Progenitor cell of endocrine pancreas (in vitro differentiated cells): ENCODE results near the gene RUNX1. TPM values are rescaled to one million over a fixed set of nuclear protein-coding genes. Genes with fewer than 3 reads are reported as not detected.

Experiments used
- DNase-seq: peaks from one replicate; pipeline ENCODE4 v3.0.0; 2021; ENCODE audit warnings: low spot score; ENCODE audit not compliant: unreplicated experiment
- H3K27ac Mint-ChIP-seq: 2 replicates; pipeline ENCODE4 v1.8.0; 2021; ENCODE audit warnings: mild to moderate bottlenecking, moderate library complexity, mixed read lengths
- H3K27me3 Mint-ChIP-seq: 2 replicates; pipeline ENCODE4 v1.8.0; 2021; ENCODE audit warnings: mixed read lengths
- H3K36me3 Mint-ChIP-seq: 2 replicates; pipeline ENCODE4 v1.8.0; 2022; ENCODE audit warnings: mixed read lengths; ENCODE audit not compliant: insufficient read depth
- H3K4me1 Mint-ChIP-seq: 2 replicates; pipeline ENCODE4 v1.8.0; 2021; ENCODE audit warnings: low read depth, mixed read lengths
- H3K4me3 Mint-ChIP-seq: 2 replicates; pipeline ENCODE4 v1.8.0; 2021; ENCODE audit warnings: low read depth, mild to moderate bottlenecking, moderate library complexity, mixed read lengths
- H3K9me3 Mint-ChIP-seq: 2 replicates; pipeline ENCODE4 v1.8.0; 2021; ENCODE audit warnings: low read depth, mixed read lengths
- total RNA-seq: library from RNA; stranded (reverse); gene quantifications from 2 replicates; pipeline ENCODE4 v1.2.1, GENCODE V29; 2021
- TF ChIP-seq, protein P1 (sequence below): fragments of 200-600 bp; sonication (generic); IDR thresholded peaks from one replicate; pipeline ENCODE4 v1.5.0; 2021; ENCODE audit warnings: antibody characterized with exemption, mild to moderate bottlenecking; ENCODE audit not compliant: unreplicated experiment

RUNX1 gene
- total RNA-seq, 1 donor from 2014 or later: 7.1 TPM

DNA sequence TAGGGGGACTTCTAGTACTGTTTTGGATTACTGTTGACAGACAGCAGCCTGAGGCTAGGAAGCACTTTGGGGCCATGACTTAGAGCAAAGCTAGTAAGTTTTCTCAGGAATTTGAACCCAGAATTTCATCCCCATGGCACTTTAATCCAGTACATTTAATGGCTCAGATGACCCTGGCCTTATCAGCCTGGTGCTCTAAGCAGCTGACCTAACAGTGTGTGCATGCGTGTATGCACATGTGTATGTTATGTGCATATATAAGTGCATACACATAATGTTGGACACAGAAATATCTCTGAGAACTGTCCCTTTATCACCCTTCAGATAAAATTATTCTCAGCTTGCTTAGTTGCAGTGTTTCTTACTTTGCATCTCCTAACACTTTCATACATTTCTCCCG is 265.3 kb downstream of the RUNX1 start:
- TF ChIP-seq, protein P1, sequence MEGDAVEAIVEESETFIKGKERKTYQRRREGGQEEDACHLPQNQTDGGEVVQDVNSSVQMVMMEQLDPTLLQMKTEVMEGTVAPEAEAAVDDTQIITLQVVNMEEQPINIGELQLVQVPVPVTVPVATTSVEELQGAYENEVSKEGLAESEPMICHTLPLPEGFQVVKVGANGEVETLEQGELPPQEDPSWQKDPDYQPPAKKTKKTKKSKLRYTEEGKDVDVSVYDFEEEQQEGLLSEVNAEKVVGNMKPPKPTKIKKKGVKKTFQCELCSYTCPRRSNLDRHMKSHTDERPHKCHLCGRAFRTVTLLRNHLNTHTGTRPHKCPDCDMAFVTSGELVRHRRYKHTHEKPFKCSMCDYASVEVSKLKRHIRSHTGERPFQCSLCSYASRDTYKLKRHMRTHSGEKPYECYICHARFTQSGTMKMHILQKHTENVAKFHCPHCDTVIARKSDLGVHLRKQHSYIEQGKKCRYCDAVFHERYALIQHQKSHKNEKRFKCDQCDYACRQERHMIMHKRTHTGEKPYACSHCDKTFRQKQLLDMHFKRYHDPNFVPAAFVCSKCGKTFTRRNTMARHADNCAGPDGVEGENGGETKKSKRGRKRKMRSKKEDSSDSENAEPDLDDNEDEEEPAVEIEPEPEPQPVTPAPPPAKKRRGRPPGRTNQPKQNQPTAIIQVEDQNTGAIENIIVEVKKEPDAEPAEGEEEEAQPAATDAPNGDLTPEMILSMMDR: no peak
- peaks cover 4% of the 10 kb centered on the region for H3K27me3 Mint-ChIP-seq
- no peak overlapping the region for H3K27ac Mint-ChIP-seq
- H3K36me3 Mint-ChIP-seq: no peaks in the 10 kb centered on the region
- peaks cover 13% of the 10 kb centered on the region for H3K4me1 Mint-ChIP-seq
- no peak overlapping the region for H3K4me3 Mint-ChIP-seq
- DNase-seq: no peak
- no peaks in the 10 kb centered on the region for H3K9me3 Mint-ChIP-seq

DNA sequence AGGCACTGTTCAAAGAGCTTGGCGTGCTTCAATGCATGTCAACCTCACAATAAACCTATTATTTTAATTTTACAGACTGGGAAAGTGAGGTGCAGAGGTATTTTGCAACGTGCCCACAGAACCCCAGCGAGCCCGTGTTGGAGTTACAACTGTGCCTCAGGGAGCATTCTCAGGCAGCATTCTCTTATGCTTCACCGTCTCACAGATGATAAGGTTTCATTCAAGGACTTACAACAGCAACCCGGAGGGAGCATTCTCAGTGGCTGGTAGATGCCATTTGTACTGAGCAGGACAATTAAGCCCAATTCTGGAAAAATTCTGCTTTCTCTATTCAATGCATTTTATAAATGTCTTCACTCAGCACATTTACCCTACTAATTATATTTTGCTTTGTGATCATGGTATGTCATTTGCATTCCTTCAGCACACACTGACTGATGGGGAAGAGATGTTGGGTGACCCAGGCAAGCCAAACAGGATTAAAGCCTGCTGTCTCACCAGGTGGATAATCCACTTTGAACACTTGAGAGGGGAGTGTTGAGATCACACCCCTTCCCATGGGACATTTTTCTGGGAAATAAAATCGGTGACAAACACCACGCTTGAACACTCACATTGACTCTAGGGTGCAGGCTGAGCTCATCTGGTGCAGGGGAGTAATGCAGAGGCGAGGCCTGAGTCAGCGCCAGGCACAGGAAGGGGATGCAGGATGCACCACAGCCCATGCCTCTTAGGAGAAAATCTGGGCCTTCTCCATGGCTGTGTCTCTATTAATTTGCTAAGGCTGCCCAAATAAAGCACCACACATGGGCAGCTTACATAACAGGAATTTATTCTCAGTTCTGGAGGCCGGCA is 266.4 kb downstream of the RUNX1 start:
- TF ChIP-seq, protein P1: no peak
- no peaks in the 10 kb centered on the region for H3K36me3 Mint-ChIP-seq
- peaks cover 4% of the 10 kb centered on the region for H3K27me3 Mint-ChIP-seq
- H3K4me3 Mint-ChIP-seq: no peak overlapping the region
- H3K4me1 Mint-ChIP-seq: peaks cover 10% of the 10 kb centered on the region
- DNase-seq: no peak
- H3K27ac Mint-ChIP-seq: no peak overlapping the region
- H3K9me3 Mint-ChIP-seq: no peaks in the 10 kb centered on the region

DNA sequence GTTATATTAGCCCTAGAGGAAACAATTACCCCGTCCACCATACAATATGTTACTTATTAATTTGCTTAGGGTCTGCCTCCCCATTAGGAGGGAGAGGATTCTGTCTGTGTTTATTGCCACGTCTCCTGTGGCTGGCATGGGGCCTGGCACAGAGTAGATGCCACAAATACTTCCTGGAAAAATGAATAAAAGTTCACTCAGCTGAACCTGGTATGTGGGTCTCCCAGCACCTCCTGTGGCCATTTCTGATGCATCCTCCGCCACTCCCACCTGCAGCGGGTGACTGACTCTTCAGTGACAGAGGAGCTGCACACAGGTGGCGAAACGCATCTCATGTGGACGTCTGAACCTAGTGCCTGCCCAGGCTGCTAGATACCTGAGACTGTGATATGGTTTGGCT is 267.6 kb downstream of the RUNX1 start:
- H3K27ac Mint-ChIP-seq: no peak overlapping the region
- no peak for DNase-seq
- peaks cover 4% of the 10 kb centered on the region for H3K27me3 Mint-ChIP-seq
- H3K4me3 Mint-ChIP-seq: no peak overlapping the region
- no peaks in the 10 kb centered on the region for H3K9me3 Mint-ChIP-seq
- H3K36me3 Mint-ChIP-seq: no peaks in the 10 kb centered on the region
- TF ChIP-seq, protein P1: no peak
- peaks cover 10% of the 10 kb centered on the region for H3K4me1 Mint-ChIP-seq

DNA sequence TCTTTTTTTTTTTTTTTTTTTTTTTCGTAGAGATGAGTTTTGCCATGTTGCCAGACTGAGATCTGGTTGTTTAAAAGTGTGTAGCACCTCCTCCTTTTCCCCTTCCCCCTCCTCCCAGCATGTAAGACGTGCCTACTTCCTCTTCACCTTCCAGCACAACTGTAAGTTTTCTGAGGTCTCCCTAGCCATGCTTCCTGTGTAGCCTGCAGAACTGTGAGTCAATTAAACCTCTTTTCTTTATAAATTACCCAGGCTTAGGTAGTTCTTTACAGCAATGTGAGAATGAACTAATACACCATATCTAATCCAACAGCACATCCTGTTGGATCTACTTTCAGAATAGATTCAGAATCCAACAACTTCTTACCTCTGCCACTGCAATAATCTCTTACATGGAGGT is 269.2 kb downstream of the RUNX1 start:
- no peak overlapping the region for H3K27ac Mint-ChIP-seq
- TF ChIP-seq, protein P1: no peak
- H3K36me3 Mint-ChIP-seq: no peaks in the 10 kb centered on the region
- H3K27me3 Mint-ChIP-seq: peaks cover 6% of the 10 kb centered on the region
- H3K4me3 Mint-ChIP-seq: no peak overlapping the region
- peaks cover 10% of the 10 kb centered on the region for H3K4me1 Mint-ChIP-seq
- no peak for DNase-seq
- H3K9me3 Mint-ChIP-seq: no peaks in the 10 kb centered on the region

DNA sequence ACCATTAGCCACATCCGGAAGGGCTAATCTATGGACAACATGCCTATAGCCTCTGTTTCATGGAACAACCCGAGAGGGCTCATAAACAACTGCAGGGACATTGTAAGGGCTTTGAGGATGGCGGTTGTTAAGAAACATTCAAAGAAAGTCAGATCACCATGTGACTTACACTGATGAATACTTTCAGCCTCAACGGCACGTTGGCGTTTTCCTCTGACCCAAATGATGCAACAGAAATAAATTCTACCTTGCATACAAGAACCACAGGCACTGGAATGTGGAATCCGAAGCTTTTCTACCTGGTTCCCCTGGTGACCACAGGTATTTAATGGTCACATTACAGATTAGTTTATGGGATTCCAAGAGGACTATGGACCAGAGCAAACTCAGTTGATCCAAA is 273.3 kb downstream of the RUNX1 start:
- no peak for DNase-seq
- no peak overlapping the region for H3K4me3 Mint-ChIP-seq
- no peaks in the 10 kb centered on the region for H3K4me1 Mint-ChIP-seq
- H3K9me3 Mint-ChIP-seq: peaks cover 3% of the 10 kb centered on the region
- H3K27ac Mint-ChIP-seq: no peak overlapping the region
- TF ChIP-seq, protein P1: no peak
- no peaks in the 10 kb centered on the region for H3K36me3 Mint-ChIP-seq
- peaks cover 2% of the 10 kb centered on the region for H3K27me3 Mint-ChIP-seq
